Activated CD4-positive, alpha-beta T cell treated with anti-CD3 and anti-CD28 coated beads, Interleukin-2, amount 50 U/mL, for 16 hours (primary cell): ENCODE data around the gene KIF2A.

Experiments used
- DNase-seq: peaks from one replicate; pipeline ENCODE4 v3.0.0-alpha.2; 2020

The KIF2A gene

GRCh38 chr5:62305715-62306322 lies at the start of gene KIF2A:
TSS of gene KIF2A (plus strand) at chr5:62306206. CDS start at chr5:62306473, 267 bp downstream.
- DNase-seq: peak; percentile 97

DNA sequence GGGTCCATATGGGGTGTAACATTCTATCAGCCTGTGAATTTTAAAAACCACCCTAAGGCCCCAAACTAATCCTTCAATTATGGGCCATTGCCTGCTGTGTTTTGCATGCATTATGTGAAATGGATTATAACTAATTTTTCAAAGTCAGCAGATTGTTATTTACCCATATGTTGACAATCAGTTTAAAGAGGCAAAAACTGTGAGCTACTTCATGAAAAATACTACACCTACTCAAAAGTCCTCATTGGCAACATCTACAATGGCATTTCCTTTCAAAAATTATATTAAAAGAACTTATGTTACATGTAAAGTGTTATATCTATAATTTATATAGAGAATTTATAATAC lies 49.0 kb upstream of the KIF2A start:
- DNase-seq: no peak

GRCh38 chr5:62258654-62259053 lies 47.4 kb upstream of the KIF2A start:
- no peak for DNase-seq

GRCh38 chr5:62259699-62260250 lies 46.2 kb upstream of the KIF2A start:
- DNase-seq: no peak

GRCh38 chr5:62260513-62260912 lies 45.5 kb upstream of the KIF2A start:
- DNase-seq: no peak

- DNase-seq: no peak
Measured at GRCh38 chr5:62263401-62263800, 42.6 kb upstream of the KIF2A start.

DNA sequence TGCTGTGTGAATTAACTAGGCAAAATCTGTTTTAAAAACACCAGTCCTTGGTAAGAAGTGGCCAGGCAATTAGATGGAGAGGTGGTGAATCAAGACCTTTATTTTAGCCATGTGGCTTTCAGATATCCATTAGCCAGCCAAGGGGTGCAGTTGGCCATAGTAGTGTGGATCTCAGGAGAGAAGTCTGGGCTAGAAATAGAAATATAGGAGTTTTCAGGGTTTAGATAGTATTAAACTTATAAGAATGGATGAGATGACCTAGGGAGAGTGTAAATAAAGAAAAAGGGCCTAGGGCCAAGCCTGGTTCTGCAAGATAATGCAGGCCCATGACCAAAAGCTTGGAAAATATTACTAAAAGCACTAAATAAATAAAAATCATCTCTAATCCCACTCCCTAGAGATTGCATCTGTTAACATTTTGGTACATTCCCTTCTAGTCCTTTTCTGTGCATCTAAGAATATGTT lies 40.3 kb upstream of the KIF2A start:
- no peak for DNase-seq

GRCh38 chr5:62266573-62266972 lies 39.4 kb upstream of the KIF2A start:
- no peak for DNase-seq

DNA sequence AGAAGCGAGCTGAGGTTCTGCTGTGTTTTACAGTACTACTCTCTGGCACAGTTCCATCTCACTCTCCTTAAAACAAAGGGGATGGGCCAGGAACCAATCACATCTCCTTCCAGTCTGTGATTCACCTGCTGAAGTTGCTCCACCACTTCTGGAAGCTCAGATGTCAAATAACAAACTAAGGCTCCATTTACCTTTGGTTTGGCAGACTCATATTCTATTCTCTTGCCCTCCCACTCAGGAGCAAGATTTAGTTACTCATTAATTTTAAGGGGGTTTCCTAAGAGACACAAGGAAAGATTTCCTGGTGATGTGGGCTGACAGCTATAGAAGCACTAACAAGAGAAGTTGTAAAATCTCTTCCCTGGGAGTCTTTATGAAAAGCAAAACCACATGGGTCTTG lies 37.8 kb upstream of the KIF2A start:
- no peak for DNase-seq

GRCh38 chr5:62268792-62269191 lies 37.2 kb upstream of the KIF2A start:
- no peak for DNase-seq

DNA sequence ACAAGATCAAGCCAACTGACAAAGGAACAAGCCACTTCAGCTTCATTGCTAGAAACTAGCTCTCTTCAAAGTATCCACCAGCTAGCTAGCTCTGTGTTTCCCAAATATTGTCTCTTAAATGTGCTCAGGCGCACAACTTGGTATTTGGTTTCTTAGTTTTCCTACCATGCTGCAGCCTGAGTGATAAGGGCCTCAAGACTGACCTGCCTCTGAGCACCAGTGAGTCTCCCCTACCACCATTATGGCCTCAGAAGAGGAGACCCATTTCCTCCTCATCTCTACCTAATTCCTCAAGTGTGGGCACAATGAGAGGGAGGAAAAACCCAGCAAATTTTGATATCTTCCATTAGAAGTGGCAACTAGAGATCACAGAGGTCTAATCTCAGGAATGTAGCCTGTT lies 34.6 kb upstream of the KIF2A start:
- no peak for DNase-seq

DNA sequence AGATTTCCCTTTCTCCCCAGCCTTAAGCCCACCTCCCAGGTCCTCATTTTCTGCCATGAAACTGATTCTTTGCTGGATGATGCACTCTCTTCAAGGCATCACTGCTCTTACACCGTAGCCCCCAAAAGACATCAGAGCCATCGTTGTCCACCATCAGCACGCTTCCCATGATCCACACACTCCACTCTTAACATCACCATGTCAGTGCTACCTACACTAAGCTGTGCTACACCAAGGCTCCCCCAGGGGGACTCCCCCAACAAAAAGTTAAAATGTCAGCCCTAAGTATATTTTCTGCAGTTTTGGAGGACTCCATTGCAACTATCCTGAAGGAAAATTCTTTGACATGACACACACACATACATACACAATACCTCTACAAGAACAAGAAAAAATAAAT lies 34.1 kb upstream of the KIF2A start:
- no peak for DNase-seq

GRCh38 chr5:62273687-62274086 lies 32.3 kb upstream of the KIF2A start:
- DNase-seq: no peak

DNA sequence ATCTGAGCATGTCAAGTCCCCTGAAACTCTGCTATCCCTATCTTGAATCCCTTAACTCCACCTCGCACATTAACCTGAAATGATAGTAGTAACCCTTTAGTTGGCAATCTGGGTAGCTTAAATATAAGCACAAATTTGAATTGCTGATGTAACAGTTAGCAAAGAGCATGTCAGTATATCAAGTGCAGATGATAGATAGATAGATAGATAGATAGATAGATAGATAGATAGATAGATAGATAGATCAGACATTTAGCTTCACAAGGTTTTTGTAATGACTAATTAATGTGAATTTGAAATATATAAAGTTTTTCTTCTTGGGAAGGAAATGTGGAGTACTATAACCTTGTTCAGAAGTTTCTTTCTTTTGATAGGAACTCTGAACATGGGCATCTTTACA lies 30.4 kb upstream of the KIF2A start:
- no peak for DNase-seq

DNA sequence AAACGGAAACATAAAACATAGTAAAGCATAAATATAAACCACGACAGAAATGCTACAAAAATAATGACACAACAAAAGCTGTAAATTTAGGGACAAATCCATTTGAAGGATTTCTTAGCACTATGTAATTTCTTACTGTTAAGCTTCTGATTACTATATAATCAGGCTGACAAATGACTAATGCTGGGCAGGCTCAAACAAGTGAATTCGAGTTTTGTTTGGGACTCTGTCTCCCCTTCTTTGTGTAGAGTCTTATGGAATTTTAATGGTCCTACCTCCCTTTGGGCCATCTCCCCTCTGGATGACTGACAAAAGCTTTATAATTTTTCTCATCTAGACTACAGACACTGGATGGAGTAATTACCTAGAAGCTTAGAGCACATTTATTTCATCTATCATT lies 24.6 kb upstream of the KIF2A start:
- no peak for DNase-seq

- no peak for DNase-seq
Measured at GRCh38 chr5:62282064-62282463, 23.9 kb upstream of the KIF2A start.

GRCh38 chr5:62283005-62283404 lies 23.0 kb upstream of the KIF2A start:
- no peak for DNase-seq

DNA sequence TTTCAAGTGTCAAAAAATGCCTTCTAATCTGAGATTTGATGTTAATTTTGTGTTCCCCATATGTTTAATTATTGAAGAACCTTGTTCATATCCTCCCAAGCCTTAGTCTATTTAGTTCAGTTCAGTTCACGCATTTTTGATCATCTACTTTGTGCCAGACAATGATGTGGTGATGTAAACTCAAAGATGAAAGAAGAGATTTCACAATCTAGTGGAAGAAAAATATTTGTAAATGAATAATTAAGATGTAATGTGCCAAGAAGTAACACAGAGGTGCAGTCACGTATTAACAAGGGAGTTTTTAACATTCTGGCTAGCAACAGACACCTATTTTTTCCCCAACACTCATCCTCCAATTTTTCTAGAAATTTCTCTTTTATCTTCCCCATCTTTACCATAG lies 22.1 kb upstream of the KIF2A start:
- no peak for DNase-seq

DNA sequence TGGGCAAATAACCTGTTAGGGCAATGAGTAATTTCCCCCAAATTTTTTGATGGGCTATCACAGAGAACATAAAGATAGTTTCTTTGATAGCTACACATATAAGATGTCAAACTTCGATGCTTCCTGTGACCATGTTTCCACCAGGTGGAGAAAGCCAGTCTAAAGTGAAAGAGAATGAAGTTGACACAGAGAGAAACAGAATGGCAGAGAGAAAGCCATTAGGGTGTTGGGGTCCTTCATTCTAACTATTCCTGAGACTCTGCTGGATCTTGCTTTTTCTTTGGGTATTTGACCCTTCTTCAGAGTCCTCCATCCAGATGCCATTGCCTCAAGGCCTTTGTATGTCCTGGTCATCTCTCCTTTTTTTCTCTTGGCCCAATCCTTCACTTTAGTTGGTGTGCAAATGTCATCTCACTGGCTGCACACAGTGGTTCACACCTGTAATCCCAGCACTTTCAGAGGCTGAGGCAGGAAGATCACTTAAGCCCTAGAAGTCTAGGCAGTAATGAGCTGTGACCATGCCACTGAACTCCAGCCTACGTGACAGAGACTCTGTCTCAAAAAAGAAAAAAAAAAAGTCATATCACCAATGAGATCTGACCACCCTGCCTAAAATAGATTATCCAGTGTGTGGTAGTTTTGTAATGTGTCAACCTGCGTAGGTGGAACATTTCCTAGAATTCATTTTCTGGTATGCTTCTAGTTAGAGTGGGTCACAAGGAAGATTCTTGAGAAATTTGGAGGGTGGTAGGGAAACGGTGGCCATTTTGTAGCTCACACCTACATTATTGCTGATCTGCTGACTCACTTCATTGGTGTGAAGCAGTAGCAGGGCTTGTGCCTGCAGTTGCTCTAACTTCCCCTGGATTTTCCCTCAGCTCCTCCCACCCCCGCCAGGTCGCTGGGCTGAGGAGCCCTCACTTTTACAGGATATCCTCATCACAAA lies 20.8 kb upstream of the KIF2A start:
- DNase-seq: peak; percentile 95

DNA sequence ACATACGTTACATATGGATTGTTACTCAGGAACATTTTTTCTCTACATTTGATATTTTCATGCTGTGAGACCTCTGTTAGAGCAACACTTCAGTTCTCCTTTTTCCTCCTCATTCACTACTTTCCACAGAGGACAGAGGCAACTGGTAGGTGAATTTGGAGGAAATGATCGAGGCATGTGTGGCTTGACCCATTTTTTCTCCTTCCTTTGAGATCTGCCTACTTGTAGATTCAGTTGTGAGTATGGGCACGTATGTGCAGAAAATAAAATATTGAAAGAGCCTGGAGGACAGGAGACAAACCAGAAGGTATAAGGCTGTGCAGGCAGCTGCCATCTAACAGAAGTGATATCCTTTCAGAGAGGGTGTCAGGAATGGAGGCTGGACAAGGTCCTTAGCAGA lies 19.2 kb upstream of the KIF2A start:
- DNase-seq: no peak

DNA sequence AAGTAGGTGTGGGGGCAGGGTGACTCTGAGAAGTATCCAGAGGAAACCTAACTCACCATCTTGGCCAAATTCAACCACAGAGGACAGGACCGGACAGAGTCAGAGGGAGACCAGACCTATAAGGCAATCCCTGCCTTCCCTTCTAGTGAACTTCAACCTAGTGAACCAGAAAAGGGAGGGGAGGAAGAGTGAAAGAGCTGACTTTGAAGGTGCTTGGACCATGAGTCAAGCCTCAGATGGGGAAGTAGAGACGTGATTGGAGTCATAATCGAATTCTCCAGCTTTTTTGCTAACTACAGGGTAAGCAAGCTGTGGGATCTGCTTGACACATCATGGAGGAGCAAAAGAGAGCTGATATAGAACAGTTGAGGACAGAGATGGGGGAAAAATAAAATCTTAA lies 18.8 kb upstream of the KIF2A start:
- DNase-seq: peak; percentile 29

- no peak for DNase-seq
Measured at GRCh38 chr5:62288118-62288517, 17.9 kb upstream of the KIF2A start.

DNA sequence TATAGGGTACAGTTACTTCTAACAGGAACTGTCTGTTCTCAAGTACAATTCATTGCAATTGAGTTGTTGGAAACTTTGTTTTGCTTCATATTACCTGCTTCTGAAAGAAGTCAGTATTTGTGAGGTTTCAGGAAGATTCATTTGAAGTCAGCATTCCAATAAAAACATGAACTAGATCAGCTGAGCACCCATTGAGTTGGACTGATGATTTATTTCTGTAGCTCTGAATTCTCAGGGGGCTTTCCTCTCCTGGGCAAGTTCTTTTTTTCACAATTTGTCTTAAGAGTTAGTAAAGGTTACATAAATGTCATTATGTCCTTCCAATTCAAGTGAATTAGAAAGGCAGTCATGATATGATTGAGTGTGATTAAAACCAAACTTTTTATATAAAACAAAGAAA lies 16.2 kb upstream of the KIF2A start:
- peak; percentile 55 for DNase-seq

DNA sequence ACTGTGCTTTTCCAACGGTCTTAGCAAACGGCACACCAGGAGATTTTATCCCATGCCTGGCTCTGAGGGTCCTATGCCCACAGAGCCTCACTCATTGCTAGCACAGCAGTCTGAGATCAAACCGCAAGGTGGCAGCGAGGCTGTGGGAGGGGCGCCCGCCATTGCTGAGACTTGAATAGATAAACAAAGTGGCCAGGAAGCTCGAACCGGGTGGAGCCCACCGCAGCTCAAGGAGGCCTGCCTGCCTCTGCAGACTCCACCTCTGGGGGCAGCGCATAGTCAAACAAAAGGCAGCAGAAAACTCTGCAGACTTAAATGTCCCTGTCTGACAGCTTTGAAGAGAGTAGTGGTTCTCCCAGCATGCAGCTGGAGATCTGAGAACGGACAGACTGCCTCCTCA lies 14.2 kb upstream of the KIF2A start:
- peak; percentile 41 for DNase-seq
